Measurements from ENCODE around the gene CNNM1.

The CNNM1 gene

DNA sequence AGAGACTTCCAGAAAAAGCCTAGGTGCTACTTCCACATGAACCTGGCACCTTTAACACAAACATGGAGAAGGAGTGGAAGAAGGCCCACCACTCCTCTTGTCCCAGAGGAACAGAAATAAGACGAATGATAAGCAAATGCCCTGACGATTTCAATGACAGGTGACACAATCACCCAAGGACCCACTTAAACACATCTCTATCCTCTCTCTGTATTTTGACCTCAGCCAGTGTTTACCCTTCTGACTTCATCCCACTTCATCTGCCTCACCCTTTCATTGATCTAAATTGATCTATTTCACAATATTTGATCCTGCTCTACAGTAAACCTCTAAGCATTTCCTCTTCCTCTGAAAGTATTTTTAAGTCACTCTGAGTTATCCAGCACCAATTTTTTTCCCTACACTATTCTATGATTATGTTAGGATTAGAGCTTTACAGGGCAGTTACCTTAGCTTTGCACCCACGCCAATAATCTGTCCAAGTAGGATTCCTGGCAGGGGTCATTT is 92.1 kb downstream of the CNNM1 start:
- TF ChIP-seq, protein P1, sequence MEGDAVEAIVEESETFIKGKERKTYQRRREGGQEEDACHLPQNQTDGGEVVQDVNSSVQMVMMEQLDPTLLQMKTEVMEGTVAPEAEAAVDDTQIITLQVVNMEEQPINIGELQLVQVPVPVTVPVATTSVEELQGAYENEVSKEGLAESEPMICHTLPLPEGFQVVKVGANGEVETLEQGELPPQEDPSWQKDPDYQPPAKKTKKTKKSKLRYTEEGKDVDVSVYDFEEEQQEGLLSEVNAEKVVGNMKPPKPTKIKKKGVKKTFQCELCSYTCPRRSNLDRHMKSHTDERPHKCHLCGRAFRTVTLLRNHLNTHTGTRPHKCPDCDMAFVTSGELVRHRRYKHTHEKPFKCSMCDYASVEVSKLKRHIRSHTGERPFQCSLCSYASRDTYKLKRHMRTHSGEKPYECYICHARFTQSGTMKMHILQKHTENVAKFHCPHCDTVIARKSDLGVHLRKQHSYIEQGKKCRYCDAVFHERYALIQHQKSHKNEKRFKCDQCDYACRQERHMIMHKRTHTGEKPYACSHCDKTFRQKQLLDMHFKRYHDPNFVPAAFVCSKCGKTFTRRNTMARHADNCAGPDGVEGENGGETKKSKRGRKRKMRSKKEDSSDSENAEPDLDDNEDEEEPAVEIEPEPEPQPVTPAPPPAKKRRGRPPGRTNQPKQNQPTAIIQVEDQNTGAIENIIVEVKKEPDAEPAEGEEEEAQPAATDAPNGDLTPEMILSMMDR (IDR thresholded peaks at IDR 0.05), result no peak

GRCh38 chr10:99422529-99423096 is 93.5 kb downstream of the CNNM1 start:
- TF ChIP-seq, protein P1 (IDR thresholded peaks at IDR 0.05), result no peak

- TF ChIP-seq, protein P1 (IDR thresholded peaks at IDR 0.05), result no peak
Observed at GRCh38 chr10:99424656-99425055, 95.5 kb downstream of the CNNM1 start.

GRCh38 chr10:99425204-99425603 is 96.0 kb downstream of the CNNM1 start:
- TF ChIP-seq, protein P1 (IDR thresholded peaks at IDR 0.05), result no peak

DNA sequence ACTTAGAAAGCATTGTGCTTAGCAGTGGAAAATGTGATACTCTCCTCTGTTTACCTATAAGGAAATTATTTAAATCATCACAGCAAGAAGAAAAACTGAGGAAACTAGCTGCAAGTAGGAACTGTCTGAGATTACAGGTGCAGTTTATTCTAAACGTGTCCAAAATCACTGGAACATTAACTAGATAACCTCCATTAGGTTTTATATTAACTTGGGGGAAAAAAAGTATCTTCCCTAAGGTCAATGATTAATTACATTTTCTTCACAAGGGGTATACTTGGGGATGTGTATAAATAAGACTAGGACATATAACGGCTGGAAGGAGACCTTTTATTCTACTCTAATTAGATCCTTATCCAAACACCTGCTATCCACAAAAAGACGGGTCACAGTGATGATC is 97.5 kb downstream of the CNNM1 start:
- TF ChIP-seq, protein P1 (IDR thresholded peaks at IDR 0.05), result no peak

- TF ChIP-seq, protein P1 (IDR thresholded peaks at IDR 0.05), result no peak
Observed at GRCh38 chr10:99427566-99428190, 98.5 kb downstream of the CNNM1 start.

DNA sequence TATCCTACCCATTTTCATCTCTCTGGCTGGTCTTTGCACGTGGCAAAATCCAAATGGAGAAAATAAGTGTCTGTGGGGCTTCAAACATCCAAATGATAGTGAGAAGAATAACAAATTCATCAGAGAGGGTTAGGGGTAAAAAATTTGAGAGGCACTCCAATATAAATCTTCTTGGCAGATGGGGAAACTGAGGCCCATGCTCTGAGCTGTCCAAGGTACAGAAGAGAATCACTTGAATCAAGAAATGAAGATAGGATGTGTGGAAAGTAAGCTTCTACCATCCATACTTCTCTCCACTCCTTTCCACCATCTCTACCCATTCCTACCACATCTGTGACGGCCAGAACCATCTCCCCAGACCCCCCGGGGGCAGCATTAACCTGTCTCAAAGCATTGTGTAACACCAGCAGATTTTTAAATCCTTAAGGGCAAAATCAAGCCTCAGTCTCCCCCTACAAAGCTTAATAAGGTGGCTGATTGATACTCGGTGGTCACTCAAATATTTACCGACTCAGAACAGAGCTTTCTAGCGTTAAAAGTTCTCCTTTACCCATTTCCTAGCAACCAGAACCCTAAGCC is 100.5 kb downstream of the CNNM1 start:
- TF ChIP-seq, protein P1 (IDR thresholded peaks at IDR 0.05), result no peak

Measured in LNCAP (cell line).